ENCODE results near the gene NIPBL. TPM values are rescaled to one million over a fixed set of nuclear protein-coding genes. Genes with fewer than 3 reads are reported as not detected.
"Not testable (repeated sequence)": the region's sequence is repeated elsewhere in the genome, so short reads cannot be mapped to it uniquely, and the experiment has no call there.

Gene NIPBL, protein sequence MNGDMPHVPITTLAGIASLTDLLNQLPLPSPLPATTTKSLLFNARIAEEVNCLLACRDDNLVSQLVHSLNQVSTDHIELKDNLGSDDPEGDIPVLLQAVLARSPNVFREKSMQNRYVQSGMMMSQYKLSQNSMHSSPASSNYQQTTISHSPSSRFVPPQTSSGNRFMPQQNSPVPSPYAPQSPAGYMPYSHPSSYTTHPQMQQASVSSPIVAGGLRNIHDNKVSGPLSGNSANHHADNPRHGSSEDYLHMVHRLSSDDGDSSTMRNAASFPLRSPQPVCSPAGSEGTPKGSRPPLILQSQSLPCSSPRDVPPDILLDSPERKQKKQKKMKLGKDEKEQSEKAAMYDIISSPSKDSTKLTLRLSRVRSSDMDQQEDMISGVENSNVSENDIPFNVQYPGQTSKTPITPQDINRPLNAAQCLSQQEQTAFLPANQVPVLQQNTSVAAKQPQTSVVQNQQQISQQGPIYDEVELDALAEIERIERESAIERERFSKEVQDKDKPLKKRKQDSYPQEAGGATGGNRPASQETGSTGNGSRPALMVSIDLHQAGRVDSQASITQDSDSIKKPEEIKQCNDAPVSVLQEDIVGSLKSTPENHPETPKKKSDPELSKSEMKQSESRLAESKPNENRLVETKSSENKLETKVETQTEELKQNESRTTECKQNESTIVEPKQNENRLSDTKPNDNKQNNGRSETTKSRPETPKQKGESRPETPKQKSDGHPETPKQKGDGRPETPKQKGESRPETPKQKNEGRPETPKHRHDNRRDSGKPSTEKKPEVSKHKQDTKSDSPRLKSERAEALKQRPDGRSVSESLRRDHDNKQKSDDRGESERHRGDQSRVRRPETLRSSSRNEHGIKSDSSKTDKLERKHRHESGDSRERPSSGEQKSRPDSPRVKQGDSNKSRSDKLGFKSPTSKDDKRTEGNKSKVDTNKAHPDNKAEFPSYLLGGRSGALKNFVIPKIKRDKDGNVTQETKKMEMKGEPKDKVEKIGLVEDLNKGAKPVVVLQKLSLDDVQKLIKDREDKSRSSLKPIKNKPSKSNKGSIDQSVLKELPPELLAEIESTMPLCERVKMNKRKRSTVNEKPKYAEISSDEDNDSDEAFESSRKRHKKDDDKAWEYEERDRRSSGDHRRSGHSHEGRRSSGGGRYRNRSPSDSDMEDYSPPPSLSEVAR (N-terminal part only)
- total RNA-seq, result 28.9 TPM
- long read RNA-seq, full-length matches to known transcripts, result 1 of 7 reads
- long read RNA-seq, partial matches to known transcripts, result 4 of 7 reads
- long read RNA-seq, other reads (novel, unspliced or antisense), result 2 of 7 reads

DNA sequence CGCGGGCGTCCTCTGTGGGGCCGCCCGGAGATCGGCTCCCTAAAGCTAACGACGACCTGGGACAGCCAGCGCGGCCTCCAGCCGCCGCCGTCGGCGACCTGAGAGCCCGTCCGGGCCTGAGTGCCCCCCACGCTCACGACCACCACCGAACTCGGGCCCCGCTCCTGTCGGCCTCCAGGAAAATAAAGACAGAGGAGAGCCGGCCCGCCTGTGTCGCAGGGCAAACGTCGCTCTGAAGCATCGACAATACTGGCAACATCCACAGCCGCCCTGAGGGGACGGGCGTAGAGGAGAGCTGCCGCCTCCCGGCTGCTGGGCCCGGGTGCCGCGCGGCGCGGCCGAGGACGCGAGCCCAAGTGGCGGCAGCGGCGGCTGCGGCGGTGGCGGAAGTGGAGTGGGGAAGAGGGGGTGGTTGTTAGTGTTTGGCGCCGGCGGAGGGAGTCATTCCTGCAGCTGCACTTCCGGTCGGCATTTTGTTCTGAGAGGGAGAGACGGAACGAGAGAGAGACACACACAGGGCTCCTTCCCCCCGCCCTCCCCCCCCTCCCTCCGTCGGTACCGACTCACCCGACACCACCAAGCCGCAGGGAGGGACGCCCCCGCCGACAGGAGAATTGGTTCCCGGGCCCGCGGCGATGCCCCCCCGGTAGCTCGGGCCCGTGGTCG, at the start of gene NIPBL:
NIPBL (plus strand) TSS at position 471 of the 666 bp plus-strand sequence. CDS start 76,928 bp downstream, outside the sequence.
- intact Hi-C loops (cut with DNase I), result loop anchor here (5.0 kb wide), 2 partner anchors 66 to 144 kb away; no protein-coding TSS in a partner anchor
- DNase-seq (peak; percentile 93), ATAC-seq (ENCODE audit: poor library complexity) (peak; percentile 91)

DNA sequence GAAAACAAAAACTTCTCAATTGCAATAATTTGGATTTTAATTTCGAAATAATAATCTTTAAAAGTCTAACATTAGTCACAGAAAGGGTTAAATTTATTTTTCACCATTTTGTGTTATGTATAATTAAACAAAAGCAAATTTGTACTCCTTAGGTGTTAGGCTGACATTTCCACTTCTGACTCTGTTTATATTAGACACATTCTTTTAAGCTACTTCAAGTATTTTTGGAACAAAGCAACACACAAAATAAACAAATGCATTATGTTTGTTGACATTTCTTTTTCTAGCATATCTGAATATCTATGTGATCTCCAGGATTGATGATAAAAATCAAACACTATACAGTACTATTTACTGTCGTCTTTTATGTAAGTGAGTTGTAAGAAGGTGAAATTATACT, 44.3 kb upstream of the NIPBL start:
- ATAC-seq (ENCODE audit: poor library complexity), result no peak
- intact Hi-C loops (cut with DNase I), result no loop called here
- no peak for DNase-seq

DNA sequence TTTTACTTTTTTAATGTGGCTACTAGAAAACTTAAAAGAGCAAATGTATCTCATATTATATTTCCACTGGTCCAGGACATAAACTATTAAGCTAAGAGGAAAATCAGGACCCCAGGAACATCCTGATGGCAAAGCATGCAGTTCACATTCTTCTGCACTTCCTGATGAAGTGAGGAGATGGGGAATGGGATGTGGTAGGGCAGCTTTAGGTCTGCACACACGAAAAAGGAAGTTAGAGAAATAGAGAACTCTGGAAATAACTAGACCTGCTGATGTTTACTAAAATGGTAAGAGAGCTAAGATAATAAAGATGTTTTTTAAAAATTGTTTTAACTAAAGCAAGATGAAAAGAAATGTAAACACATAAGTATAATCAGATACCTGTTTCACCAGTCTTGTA, 39.7 kb upstream of the NIPBL start:
- no peak for DNase-seq
- ATAC-seq (ENCODE audit: poor library complexity), result no peak
- intact Hi-C loops (cut with DNase I), result no loop called here

DNA sequence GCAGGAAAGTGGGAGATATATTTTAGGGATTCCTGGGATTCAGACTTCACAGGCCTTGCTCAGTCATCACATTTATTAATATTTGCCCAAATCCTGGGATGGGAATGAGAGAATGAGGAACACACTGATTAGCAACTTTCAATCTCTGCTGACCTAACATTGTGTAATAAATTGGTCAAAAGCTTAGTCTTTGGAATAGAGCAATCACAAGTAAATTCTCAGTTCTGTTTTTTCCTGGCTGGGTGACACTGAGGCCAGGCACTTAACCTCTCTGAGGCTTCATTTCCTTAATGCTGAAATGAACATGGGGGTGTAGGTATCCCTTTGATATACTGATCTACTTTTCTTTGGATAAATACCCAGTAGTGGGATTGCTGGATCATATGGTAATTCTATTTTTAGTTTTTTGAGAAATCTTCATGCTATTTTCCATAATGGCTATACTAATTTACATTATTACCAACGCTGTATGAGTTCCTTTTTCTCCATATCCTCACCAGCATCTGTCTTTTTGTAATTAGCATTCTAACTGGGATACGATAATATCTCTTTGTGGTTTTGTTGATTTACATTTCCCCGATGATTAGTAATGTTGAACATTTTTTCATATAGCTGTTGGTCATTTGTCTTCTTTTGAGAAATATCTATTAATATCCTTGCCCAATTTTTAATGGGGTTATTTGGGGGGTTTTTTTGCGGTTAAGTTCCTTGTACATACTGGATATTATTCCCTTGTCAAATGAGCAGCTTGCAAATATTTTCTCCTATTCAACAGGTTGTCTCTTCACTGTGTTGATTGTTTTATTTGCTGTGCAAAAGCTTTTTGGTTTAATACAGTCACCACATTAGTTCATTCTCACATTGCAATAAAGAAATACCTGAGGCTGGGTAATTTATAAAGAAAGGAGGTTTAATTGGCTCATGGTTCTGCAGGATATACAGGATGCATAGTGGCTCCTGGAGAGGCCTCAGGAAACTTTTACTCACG, 36.8 kb upstream of the NIPBL start:
- intact Hi-C loops (cut with DNase I), result no loop called here
- ATAC-seq (ENCODE audit: poor library complexity) (peak; percentile 34), DNase-seq (no peak)

DNA sequence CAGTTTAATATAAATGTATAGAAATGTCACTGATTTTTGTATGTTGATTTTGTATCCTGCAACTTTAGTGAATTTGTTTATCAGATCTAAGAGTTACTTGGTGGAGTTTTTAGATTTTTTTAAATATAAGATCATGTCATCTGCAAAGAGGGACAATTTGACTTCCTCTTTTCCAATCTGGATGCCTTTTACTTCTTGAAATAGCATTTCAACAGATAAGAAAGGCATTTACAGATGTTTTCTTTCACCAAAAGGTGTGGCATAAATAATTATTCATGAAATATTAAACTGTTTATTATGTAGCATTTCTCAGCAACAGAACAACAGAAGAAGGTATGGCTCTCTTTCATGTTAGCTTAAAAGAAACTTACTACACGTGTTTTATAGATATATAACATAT, 34.9 kb upstream of the NIPBL start:
- intact Hi-C loops (cut with DNase I), result no loop called here
- ATAC-seq (ENCODE audit: poor library complexity), result no peak
- no peak for DNase-seq

DNA sequence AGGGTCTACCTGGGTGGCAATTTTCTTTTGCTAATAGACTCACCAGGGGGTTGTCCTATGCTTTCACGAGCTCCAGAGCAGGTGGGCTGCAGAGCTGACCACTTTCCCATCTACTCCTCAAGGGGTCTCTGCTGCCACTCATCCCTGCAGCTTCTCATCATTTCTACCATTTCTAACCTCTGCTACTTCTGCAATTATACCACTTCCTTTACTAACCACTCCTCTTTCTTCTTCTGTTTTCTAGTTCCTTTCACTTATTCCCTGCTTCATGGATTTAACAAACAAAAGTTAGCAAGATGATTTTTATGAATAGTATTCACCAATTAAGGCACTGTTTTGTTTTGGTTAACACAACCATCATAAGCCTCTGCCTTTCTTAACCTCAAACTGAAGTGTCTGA, 34.5 kb upstream of the NIPBL start:
- DNase-seq (no peak), ATAC-seq (ENCODE audit: poor library complexity) (no peak)
- intact Hi-C loops (cut with DNase I), result no loop called here

DNA sequence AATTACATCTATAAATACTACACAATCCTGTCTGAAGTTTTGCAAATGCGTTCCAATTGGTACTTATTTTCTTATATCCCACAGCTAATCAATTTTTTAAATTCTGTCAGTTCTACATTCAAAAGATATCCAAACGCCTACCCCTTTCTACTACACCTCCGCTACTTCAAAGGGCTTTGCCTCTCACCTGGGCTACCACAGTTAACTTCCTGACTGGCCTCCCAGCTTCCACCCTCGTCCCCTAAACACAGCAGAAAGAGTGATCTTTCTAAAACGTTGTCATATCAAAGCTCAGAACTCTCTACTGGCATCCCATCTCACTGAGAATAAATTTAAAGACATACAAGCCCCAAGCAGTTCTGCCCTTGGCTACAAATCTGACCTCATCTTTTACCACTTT, 32.3 kb upstream of the NIPBL start:
- no peak for ATAC-seq (ENCODE audit: poor library complexity)
- intact Hi-C loops (cut with DNase I), result no loop called here
- no peak for DNase-seq

DNA sequence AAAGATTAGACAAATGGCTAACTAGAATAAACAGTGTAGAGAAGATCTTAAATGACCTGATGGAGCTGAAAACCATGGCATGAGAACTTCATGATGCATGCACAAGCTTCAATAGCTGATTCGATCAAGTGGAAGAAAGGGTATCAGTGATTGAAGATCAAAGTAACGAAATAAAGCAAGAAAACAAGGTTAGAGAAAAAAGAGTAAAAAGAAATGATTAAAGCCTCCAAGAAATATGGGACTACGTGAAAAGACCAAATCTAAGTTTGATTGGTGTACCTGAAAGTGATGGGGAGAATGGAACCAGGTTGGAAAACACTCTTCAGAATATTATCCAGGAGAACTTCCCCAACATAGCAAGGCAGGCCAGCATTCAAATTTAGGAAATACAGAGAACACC, 28.0 kb upstream of the NIPBL start:
- ATAC-seq (ENCODE audit: poor library complexity); intact Hi-C loops (cut with DNase I): not testable (repeated sequence)

DNA sequence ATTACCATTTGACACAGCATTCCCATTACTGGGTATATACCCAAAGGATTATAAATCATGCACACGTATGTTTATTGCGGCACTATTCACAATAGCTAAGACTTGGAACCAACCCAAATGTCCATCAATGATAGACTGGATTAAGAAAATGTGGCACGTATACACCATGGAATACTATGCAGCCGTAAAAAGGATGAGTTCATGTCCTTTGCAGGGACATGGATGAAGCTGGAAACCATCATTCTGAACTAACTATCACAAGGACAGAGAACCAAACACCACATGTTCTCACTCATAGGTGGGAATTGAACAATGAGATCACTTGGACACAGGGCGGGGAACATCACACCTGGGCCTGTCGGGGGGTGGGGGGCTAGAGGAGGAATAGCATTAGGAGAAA, 23.7 kb upstream of the NIPBL start:
- ATAC-seq (ENCODE audit: poor library complexity); DNase-seq; intact Hi-C loops (cut with DNase I): not testable (repeated sequence)

More for the DNA sequence above, 28.0 kb upstream of the NIPBL start:
- DNase-seq, result not testable (repeated sequence)

DNA sequence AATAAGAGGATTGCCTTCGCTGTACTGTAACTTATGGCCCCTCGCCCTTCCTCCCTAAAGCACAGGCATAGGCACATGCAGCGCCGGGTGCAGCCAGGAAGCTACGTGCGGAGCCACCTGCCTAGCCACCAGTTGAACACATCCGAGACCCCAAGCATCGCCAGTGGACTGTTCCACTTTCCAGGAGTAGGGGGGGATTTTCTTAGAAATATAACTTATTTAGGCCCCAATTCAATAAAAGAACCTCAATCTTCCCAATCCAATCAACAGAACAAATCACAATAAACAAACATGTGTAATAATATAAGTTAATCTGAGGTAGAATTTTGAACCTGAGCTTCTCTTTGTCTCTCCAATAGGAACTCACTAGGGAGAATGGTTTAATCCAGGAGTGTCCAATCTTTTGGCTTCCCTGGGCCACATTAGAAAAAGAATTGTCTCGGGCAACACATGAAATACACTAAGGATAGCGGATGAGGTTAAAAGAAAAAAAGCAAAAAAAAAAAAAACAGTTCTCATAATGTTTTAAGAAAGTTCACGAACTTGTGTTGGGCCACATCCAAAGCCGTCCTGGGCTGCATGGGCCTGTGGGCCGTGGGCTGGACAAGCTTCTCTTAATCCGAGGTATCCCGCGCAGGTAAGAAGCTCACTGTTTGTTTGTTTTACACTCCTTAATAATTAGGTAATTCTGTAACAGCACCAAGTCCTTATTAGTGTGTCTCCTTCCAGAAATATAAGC, 22.0 kb upstream of the NIPBL start:
- intact Hi-C loops (cut with DNase I), result no loop called here
- ATAC-seq (ENCODE audit: poor library complexity) (no peak), DNase-seq (peak; percentile 24)

DNA sequence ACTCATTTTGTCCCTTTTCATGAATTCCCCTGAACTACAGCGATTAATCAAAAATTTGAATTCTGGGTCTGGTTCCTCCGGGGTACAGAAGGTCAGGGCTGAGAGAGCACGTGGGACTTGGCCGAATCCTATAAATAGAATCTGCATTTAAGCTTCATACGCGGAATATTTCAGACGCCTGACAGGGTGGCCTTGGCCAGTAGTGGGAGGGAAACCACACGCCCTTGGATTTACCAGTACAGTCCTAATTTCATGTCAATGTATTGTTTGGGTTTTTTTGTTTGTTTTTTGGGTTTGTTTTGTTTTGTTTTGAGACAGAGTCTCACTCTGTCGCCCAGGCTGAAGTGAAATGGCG, 21.5 kb upstream of the NIPBL start:
- DNase-seq (no peak), ATAC-seq (ENCODE audit: poor library complexity) (no peak)
- intact Hi-C loops (cut with DNase I), result no loop called here

DNA sequence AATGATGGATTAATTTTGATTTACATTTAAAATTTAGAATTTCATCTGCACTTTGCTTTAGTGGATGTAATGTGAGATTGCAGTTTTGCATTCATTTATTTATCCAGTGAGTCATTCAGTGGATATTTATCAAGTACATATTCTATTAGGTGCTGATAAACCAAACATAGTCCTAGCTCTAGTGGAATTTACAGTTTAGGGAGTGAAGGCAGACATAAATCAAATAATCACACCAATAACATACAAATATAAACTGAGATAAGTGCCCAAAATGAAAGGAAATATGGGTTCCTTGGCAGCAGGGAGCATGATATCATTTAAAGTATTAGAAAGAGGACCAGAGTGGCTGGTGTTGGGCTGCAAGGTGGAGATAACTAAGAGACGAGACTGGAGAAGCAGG, 14.7 kb upstream of the NIPBL start:
- no peak for ATAC-seq (ENCODE audit: poor library complexity)
- intact Hi-C loops (cut with DNase I), result no loop called here
- DNase-seq, result no peak

DNA sequence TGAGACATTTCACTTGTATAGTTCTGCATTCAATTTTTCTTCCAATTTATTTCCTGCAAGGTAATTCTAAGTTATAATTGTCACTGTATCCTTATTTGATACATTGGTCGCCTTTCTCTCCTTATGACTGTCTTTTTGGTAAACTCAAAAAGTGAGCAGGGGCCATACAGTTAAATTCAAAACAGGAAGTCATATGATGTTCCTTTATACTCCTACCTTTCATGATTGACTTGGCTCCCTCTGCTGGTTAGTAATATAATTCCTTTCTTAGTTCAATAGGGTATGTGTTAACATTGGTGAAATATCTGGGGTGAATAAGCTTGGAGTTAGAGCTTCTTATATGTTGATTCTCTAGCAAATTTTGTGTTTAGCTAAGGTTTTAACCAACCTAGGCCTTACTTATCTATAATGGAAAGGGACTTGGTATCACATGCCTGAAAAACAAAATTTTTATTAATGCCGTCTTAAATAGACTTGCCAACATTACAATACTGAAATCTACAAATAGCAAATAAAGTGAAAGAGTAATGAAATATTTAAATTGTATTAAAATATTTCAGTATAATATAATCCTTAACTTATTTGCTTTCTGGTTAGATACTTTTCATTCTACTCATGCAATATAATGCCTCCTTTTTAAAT, 6.0 kb upstream of the NIPBL start:
- DNase-seq (no peak), ATAC-seq (ENCODE audit: poor library complexity) (peak; percentile 75)
- intact Hi-C loops (cut with DNase I), result no loop called here

DNA sequence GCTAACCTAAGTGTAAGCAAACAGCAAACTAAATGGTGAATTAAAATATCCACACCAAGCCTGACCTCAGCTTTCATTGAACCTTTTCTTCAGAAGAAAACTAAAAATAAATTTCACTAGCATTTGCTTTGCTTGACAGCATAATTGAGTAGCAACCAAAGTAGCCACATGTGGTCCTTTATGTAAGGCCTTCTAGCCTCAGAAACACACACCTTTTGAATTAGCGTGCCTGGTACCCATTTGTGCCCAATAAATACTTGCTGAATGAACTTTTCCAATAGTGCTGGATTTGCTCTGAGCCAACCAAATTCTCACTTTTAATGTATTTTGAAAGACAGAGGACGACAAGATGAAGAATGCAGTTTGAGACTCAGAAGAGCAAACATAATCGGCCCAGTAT, 2.1 kb upstream of the NIPBL start:
- DNase-seq (no peak), ATAC-seq (ENCODE audit: poor library complexity) (no peak)
- intact Hi-C loops (cut with DNase I), result no loop called here

DNA sequence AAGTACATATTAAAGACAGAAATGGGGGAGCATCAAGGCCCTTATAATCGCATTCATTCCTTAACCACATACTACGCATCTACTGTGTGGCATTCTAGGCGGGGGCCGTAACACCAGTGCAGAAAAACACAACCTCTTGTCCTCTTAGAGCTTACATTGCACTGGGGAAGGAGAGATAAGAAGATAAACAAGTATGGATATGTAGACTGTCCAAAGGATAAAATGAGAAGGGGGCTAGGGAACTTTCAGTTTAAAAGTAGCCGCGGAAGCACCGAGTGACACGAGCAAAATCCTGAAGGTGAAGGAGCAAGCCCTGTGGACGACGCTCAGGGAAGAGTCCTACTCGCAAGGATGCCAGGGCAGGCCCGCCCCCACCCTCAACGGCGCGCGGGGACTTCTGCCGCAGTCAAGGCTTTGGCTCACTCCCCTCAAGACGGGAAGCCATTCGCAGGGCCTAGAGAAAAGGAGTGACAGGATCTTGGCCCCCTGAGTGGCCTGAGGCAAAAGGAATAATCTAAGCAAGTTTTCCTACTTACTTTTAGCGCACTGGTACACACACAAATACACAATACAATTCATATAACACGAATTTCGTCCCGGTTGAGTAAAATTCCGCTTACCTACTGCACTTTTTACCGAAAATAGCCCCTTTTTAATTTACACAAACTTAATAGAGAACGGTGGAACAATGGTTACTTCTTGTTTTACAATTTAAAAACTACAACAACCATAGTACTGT, 1.3 kb upstream of the NIPBL start:
- intact Hi-C loops (cut with DNase I), result loop anchor here (5.0 kb wide), 2 partner anchors 67 to 143 kb away; no protein-coding TSS in a partner anchor
- DNase-seq (peak; percentile 66), ATAC-seq (ENCODE audit: poor library complexity) (peak; percentile 38)
